IMR-90 (cell line): Measurements from ENCODE around the gene TRDMT1. TPM values are rescaled to one million over a fixed set of nuclear protein-coding genes. Genes with fewer than 3 reads are reported as not detected.

Experiments used
- ATAC-seq: fragments of 200-7000 bp; cut with Tn5 transposase; 2 replicates; pipeline ENCODE4 v1.9.1; 2020; ENCODE audit warnings: low read depth, mild to moderate bottlenecking, moderate library complexity
- BruUV-seq: library from RNA; stranded (reverse); fragments of 400-500 nt; replicated peaks from 2 replicates; lab custom pipeline; 2021; lab: Mats Ljungman, UMichigan
- CTCF ChIA-PET: fragments of 300-600 bp; formaldehyde crosslinking; extraction: SDS; loops from one replicate; lab custom pipeline; 2021; ENCODE audit warnings: antibody characterized with exemption; lab: Yijun Ruan, JAX
- POLR2A ChIA-PET: fragments of 300-600 bp; sonication (Branson Sonifier 250); formaldehyde crosslinking; loops from one replicate; lab custom pipeline; 2022; ENCODE audit warnings: antibody characterized with exemption; ENCODE audit not compliant: unreplicated experiment; lab: Charles Lee
- DNase-seq: peaks from one replicate; pipeline ENCODE4 v3.0.0; 2013
- H2AFZ ChIP-seq: replicated peaks from 2 replicates; pipeline ENCODE3; 2013; ENCODE audit warnings: low read length, mild to moderate bottlenecking; ENCODE audit not compliant: poor library complexity
- H2AK5ac ChIP-seq: 2 replicates; pipeline ENCODE4 v1.6.1; 2013; ENCODE audit warnings: low read depth, low read length, inconsistent platforms
- H2AK9ac ChIP-seq: replicated peaks from 2 replicates; pipeline ENCODE3; 2013; ENCODE audit warnings: mild to moderate bottlenecking, low read depth, low read length, moderate library complexity; ENCODE audit not compliant: poor library complexity
- H2BK120ac ChIP-seq: 2 replicates; pipeline ENCODE4 v1.6.1; 2013; ENCODE audit warnings: low read depth, low read length, inconsistent platforms
- H2BK15ac ChIP-seq: 3 replicates; pipeline ENCODE4 v1.6.1; 2013; ENCODE audit warnings: low read depth, low read length, inconsistent platforms
- H2BK20ac ChIP-seq: 2 replicates; pipeline ENCODE4 v1.6.1; 2013; ENCODE audit warnings: low read depth, mild to moderate bottlenecking, inconsistent platforms, low read length, moderate library complexity
- H2BK5ac ChIP-seq: 2 replicates; pipeline ENCODE4 v1.6.1; 2013; ENCODE audit warnings: mild to moderate bottlenecking, low read depth, low read length, inconsistent platforms; ENCODE audit not compliant: poor library complexity, severe bottlenecking
- H3K14ac ChIP-seq: replicated peaks from 2 replicates; pipeline ENCODE4 v1.6.1; 2013; ENCODE audit warnings: low read depth, low read length, inconsistent platforms
- H3K18ac ChIP-seq: 2 replicates; pipeline ENCODE4 v1.6.1; 2013; ENCODE audit warnings: low read depth, low read length, control low read depth
- H3K23ac ChIP-seq: 2 replicates; pipeline ENCODE4 v1.6.1; 2013; ENCODE audit warnings: low read depth, low read length, inconsistent platforms
- H3K27ac ChIP-seq: 2 replicates; pipeline ENCODE4 v1.5.1; 2013; ENCODE audit warnings: mild to moderate bottlenecking, control low read depth, low read length; ENCODE audit not compliant: insufficient read depth
- H3K27me3 ChIP-seq: 2 replicates; pipeline ENCODE4 v1.6.1; 2013; ENCODE audit warnings: low read length; ENCODE audit not compliant: control insufficient read depth, insufficient read depth
- H3K36me3 ChIP-seq: 2 replicates; pipeline ENCODE4 v1.6.1; 2013; ENCODE audit warnings: low read length, mixed read lengths; ENCODE audit not compliant: control insufficient read depth, insufficient read depth
- H3K4ac ChIP-seq: 2 replicates; pipeline ENCODE4 v1.6.1; 2013; ENCODE audit warnings: low read depth, low read length, inconsistent platforms
- H3K4me1 ChIP-seq: 2 replicates; pipeline ENCODE4 v1.6.1; 2013; ENCODE audit warnings: low read length, mixed read lengths; ENCODE audit not compliant: control insufficient read depth, insufficient read depth
- H3K4me2 ChIP-seq: 2 replicates; pipeline ENCODE4 v1.6.1; 2013; ENCODE audit warnings: low read depth, mild to moderate bottlenecking, control low read depth, low read length, moderate library complexity
- H3K4me3 ChIP-seq: 2 replicates; pipeline ENCODE4 v1.5.1; 2013; ENCODE audit warnings: low read depth, mild to moderate bottlenecking, control low read depth, low read length, moderate library complexity; ENCODE audit not compliant: insufficient read depth
- H3K56ac ChIP-seq: 2 replicates; pipeline ENCODE4 v1.6.1; 2013; ENCODE audit warnings: low read length, inconsistent platforms; ENCODE audit not compliant: insufficient read depth; ENCODE audit errors: extremely low read depth
- H3K79me1 ChIP-seq, 2 experiments: 2 replicates each; pipeline ENCODE4 v1.6.1; 2013; ENCODE audit warnings: low read length in 2 of 2, inconsistent platforms in 1 of 2, low read depth in 1 of 2
- H3K9ac ChIP-seq: 2 replicates; pipeline ENCODE4 v1.6.1; 2013; ENCODE audit warnings: low read depth, low read length, control low read depth
- H3K9me1 ChIP-seq: 2 replicates; pipeline ENCODE4 v1.6.1; 2013; ENCODE audit warnings: low read length, inconsistent platforms; ENCODE audit not compliant: insufficient read depth
- H3K9me3 ChIP-seq: 2 replicates; pipeline ENCODE4 v1.6.1; 2013; ENCODE audit warnings: low read length; ENCODE audit not compliant: control insufficient read depth, insufficient read depth
- H4K20me1 ChIP-seq: 2 replicates; pipeline ENCODE4 v1.6.1; 2013; ENCODE audit warnings: low read length, inconsistent platforms; ENCODE audit not compliant: insufficient read depth
- H4K5ac ChIP-seq: 2 replicates; pipeline ENCODE4 v1.6.1; 2013; ENCODE audit warnings: mild to moderate bottlenecking, low read depth, low read length, control low read depth
- H4K8ac ChIP-seq, 2 experiments: 2 replicates each; pipeline ENCODE4 v1.6.1; 2013; ENCODE audit warnings: low read depth in 2 of 2, low read length in 2 of 2, control low read depth in 1 of 2, inconsistent platforms in 1 of 2
- H4K91ac ChIP-seq: 2 replicates; pipeline ENCODE4 v1.6.1; 2013; ENCODE audit warnings: low read depth, low read length, inconsistent platforms; ENCODE audit not compliant: insufficient read depth
- CHD1 ChIP-seq: IDR thresholded peaks from 2 replicates; pipeline ENCODE4 v1.6.1; 2012; ENCODE audit warnings: low read depth, low read length, improper control_type of control experiment
- MXI1 ChIP-seq: IDR thresholded peaks from 2 replicates; pipeline ENCODE4 v1.6.1; 2012; ENCODE audit warnings: low read depth, mild to moderate bottlenecking, low read length, moderate library complexity, borderline replicate concordance
- POLR2A ChIP-seq: IDR thresholded peaks from 2 replicates; pipeline ENCODE4 v1.6.1; 2012; ENCODE audit warnings: mild to moderate bottlenecking, low read depth, low read length
- RCOR1 ChIP-seq: IDR thresholded peaks from 2 replicates; pipeline ENCODE4 v1.6.1; 2012; ENCODE audit warnings: mild to moderate bottlenecking, low read length, improper control_type of control experiment; ENCODE audit not compliant: insufficient replicate concordance
- RFX5 ChIP-seq: IDR thresholded peaks from 2 replicates; pipeline ENCODE4 v1.8.0; 2012; ENCODE audit warnings: low read depth, mild to moderate bottlenecking, low read length, moderate library complexity
- WGBS, 2 experiments: methylation state at CpG; one replicate each; pipeline versions ENCODE4 v1.1.5 to v1.1.7; 2013; ENCODE audit warnings: missing lambda C conversion rate in 2 of 2; ENCODE audit not compliant: insufficient read length in 1 of 2; ENCODE audit errors: extremely low coverage in 2 of 2; 5-methylcytosine and 5-hydroxymethylcytosine counted together
- dilution Hi-C: fragments of 300-500 bp; cut with HindIII; formaldehyde crosslinking; loops from one replicate; pipeline ENCODE4 v1.14.3; 2018; ENCODE audit warnings: low sequenced_read_pairs; ENCODE audit not compliant: unreplicated experiment
- in situ Hi-C: fragments of 300-500 bp; cut with MboI; formaldehyde crosslinking; loops from 3 replicates; pipeline ENCODE4 v1.14.3; 2019; ENCODE audit warnings: low sequenced_read_pairs, inconsistent platforms, mixed read lengths
- intact Hi-C: fragments of 100-400 bp; cut with micrococcal nuclease; formaldehyde crosslinking; loops from 2 replicates; pipeline ENCODE4 v1.10.0; 2022
- polyA plus RNA-seq, 3 experiments: library from polyadenylated mRNA; depleted of rRNA; stranded (reverse); fragments of >200 nt; gene quantifications; 2 replicates each; pipeline ENCODE4 v1.2.3, GENCODE V29; 2012; ENCODE audit warnings: low replicate concordance in 1 of 3
- total RNA-seq: library from RNA; depleted of rRNA; stranded (reverse); fragments of >200 nt; gene quantifications from 2 replicates; pipeline ENCODE4 v1.2.3, GENCODE V29; 2012
- TF ChIP-seq, protein P1 (sequence below): fragments of 150-350 bp; IDR thresholded peaks from 2 replicates; pipeline ENCODE4 v1.6.1; 2016; ENCODE audit warnings: low read depth, mild to moderate bottlenecking, low read length, moderate library complexity, borderline replicate concordance
- TF ChIP-seq, protein P2 (sequence below): conservative IDR thresholded peaks from 2 replicates; pipeline ENCODE4 v1.5.1; 2012; ENCODE audit warnings: mild to moderate bottlenecking, low read depth, low read length, improper control_type of control experiment
- TF ChIP-seq, protein P3 (sequence below): fragments of 150-350 bp; IDR thresholded peaks from 2 replicates; pipeline ENCODE4 v1.6.1; 2017; ENCODE audit warnings: mild to moderate bottlenecking, antibody characterized with exemption, low read length, low read depth

Gene TRDMT1
- total and polyA plus RNA-seq, 2 of the 4 experiments (the other 2 are of a cell fraction), result 2.1 to 4.7 TPM

DNA sequence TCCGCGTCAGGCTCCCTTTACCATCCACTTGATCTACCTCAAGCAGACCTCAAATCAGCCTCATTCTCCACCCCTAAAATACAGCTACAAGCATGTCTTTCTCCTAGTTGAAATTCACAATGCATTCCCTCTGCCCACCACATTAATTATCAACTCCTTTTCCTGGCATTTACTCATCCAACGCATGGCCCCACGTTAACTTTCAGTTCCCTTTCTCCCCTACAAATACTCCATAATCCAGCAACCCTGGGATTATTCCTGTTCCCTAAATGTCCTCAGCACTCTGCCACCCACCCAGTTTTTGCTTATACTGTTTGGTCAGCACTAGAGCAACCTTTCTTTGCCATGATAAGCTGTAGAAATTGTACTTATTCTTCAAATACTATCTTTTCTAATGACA, 20.9 kb upstream of the TRDMT1 start:
- BruUV-seq, result no TSS peak
- intact Hi-C loops, result no loop called here
- Histone ChIP-seq H3K36me3 (no peaks in the 10 kb centered on the region), H3K23ac (no peak overlapping the region), H3K9me3 (no peaks in the 10 kb centered on the region), H3K9ac (no peak overlapping the region), H4K20me1 (no peaks in the 10 kb centered on the region), H2AK9ac (no peak overlapping the region), H3K4me1 (peaks cover 12% of the 10 kb centered on the region), H4K91ac (no peak overlapping the region), H3K9me1 (peaks cover 15% of the 10 kb centered on the region), H2AK5ac (0 out of 2 replicates have a peak overlapping the region, but pooled peaks have one; percentile 20), H3K79me1 (peaks cover 26 to 46% of the 10 kb centered on the region in 2 experiments), H3K56ac (no peak overlapping the region), H2BK15ac (0 out of 3 replicates have a peak overlapping the region, but pooled peaks have one; percentile 64), H4K8ac (0 out of 4 replicates have a peak overlapping the region, but pooled peaks of 1 of the 2 experiments have one; percentile 9), H4K5ac (no peak overlapping the region), H3K14ac (no peak overlapping the region), H3K27ac (no peak overlapping the region), H3K27me3 (no peaks in the 10 kb centered on the region), H2AFZ (no peak overlapping the region), H2BK20ac (no peak overlapping the region), H2BK5ac (no peak overlapping the region), H3K4ac (no peak overlapping the region), H3K4me2 (no peak overlapping the region), H2BK120ac (0 out of 2 replicates have a peak overlapping the region, but pooled peaks have one; percentile 32), H3K18ac (no peak overlapping the region), H3K4me3 (no peak overlapping the region)
- no peak for ATAC-seq
- TF ChIP-seq, protein P1, sequence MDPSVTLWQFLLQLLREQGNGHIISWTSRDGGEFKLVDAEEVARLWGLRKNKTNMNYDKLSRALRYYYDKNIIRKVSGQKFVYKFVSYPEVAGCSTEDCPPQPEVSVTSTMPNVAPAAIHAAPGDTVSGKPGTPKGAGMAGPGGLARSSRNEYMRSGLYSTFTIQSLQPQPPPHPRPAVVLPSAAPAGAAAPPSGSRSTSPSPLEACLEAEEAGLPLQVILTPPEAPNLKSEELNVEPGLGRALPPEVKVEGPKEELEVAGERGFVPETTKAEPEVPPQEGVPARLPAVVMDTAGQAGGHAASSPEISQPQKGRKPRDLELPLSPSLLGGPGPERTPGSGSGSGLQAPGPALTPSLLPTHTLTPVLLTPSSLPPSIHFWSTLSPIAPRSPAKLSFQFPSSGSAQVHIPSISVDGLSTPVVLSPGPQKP, result no peak
- TF ChIP-seq POLR2A (no peak), CHD1 (no peak), MXI1 (no peak), RCOR1 (no peak), RFX5 (no peak)
- TF ChIP-seq, protein P2, sequence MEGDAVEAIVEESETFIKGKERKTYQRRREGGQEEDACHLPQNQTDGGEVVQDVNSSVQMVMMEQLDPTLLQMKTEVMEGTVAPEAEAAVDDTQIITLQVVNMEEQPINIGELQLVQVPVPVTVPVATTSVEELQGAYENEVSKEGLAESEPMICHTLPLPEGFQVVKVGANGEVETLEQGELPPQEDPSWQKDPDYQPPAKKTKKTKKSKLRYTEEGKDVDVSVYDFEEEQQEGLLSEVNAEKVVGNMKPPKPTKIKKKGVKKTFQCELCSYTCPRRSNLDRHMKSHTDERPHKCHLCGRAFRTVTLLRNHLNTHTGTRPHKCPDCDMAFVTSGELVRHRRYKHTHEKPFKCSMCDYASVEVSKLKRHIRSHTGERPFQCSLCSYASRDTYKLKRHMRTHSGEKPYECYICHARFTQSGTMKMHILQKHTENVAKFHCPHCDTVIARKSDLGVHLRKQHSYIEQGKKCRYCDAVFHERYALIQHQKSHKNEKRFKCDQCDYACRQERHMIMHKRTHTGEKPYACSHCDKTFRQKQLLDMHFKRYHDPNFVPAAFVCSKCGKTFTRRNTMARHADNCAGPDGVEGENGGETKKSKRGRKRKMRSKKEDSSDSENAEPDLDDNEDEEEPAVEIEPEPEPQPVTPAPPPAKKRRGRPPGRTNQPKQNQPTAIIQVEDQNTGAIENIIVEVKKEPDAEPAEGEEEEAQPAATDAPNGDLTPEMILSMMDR, result no peak
- TF ChIP-seq, protein P3, sequence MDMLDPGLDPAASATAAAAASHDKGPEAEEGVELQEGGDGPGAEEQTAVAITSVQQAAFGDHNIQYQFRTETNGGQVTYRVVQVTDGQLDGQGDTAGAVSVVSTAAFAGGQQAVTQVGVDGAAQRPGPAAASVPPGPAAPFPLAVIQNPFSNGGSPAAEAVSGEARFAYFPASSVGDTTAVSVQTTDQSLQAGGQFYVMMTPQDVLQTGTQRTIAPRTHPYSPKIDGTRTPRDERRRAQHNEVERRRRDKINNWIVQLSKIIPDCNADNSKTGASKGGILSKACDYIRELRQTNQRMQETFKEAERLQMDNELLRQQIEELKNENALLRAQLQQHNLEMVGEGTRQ, result no peak
- in situ Hi-C loops, result no loop called here
- dilution Hi-C loops, result no loop called here
- DNase-seq, result no peak
- CTCF ChIA-PET, result no interaction called here
- WGBS, 2 experiments, result 90% methylated on average over 4 of the region's 4 CpGs; no CpG with 5 or more reads in 1 of the 2 experiments
- POLR2A ChIA-PET, result interaction anchor here (0.5 kb wide), 1 partner anchor 8 kb away, joined by 5 read pairs; no protein-coding TSS in a partner anchor
